DND-41 (cell line): ENCODE data around the gene RBBP7.

Source experiments
- ATAC-seq: fragments of 200-7000 bp; cut with Tn5 transposase; 3 replicates; pipeline ENCODE4 v1.9.1; 2021; ENCODE audit warnings: low read depth; ENCODE audit not compliant: insufficient read depth
- DNase-seq: peaks from one replicate; pipeline ENCODE4 v3.0.0-alpha.2; 2020
- H2AFZ ChIP-seq: 2 replicates; pipeline ENCODE4 v1.6.0; 2012; ENCODE audit warnings: low read depth, low read length
- H3K27ac ChIP-seq: 2 replicates; pipeline ENCODE4 v1.5.1; 2012; ENCODE audit warnings: low read length, inconsistent platforms
- H3K27me3 ChIP-seq: fragments of 200-600 bp; sonication (generic); 2 replicates; pipeline ENCODE4 v1.6.0; 2012; ENCODE audit warnings: low read length, mild to moderate bottlenecking, inconsistent platforms; ENCODE audit not compliant: insufficient read depth, poor library complexity
- H3K36me3 ChIP-seq: 2 replicates; pipeline ENCODE4 v1.5.1; 2012; ENCODE audit warnings: low read length, inconsistent platforms; ENCODE audit not compliant: insufficient read depth
- H3K4me1 ChIP-seq: 2 replicates; pipeline ENCODE4 v1.5.1; 2012; ENCODE audit warnings: mild to moderate bottlenecking, low read length; ENCODE audit not compliant: insufficient read depth
- H3K4me2 ChIP-seq: 2 replicates; pipeline ENCODE4 v1.6.0; 2012; ENCODE audit warnings: mild to moderate bottlenecking, moderate library complexity, low read length, inconsistent platforms; ENCODE audit not compliant: insufficient read depth
- H3K4me3 ChIP-seq, 2 experiments: fragments of 200-600 bp in 1 of 2; shearing (Covaris generic) in 1 of 2; 2 replicates each; pipeline ENCODE4 v1.5.1; 2012 to 2016; ENCODE audit warnings: inconsistent platforms in 2 of 2, low read length in 2 of 2, mild to moderate bottlenecking in 2 of 2, low read depth in 1 of 2, moderate library complexity in 1 of 2
- H3K79me2 ChIP-seq: 2 replicates; pipeline ENCODE4 v1.6.0; 2012; ENCODE audit warnings: low read length, inconsistent platforms; ENCODE audit not compliant: insufficient read depth
- H3K9ac ChIP-seq: 2 replicates; pipeline ENCODE4 v1.6.0; 2012; ENCODE audit warnings: low read depth, mild to moderate bottlenecking, inconsistent platforms, low read length, moderate library complexity
- H3K9me3 ChIP-seq: 2 replicates; pipeline ENCODE4 v1.5.1; 2012; ENCODE audit warnings: low read length, moderate library complexity, mild to moderate bottlenecking, inconsistent platforms; ENCODE audit not compliant: insufficient read depth, severe bottlenecking
- H4K20me1 ChIP-seq: 2 replicates; pipeline ENCODE4 v1.6.0; 2012; ENCODE audit warnings: low read length; ENCODE audit not compliant: insufficient read depth
- CTCF ChIP-seq: IDR thresholded peaks from 2 replicates; pipeline ENCODE4 v1.5.1; 2012; ENCODE audit warnings: borderline replicate concordance, low read length, moderate library complexity, mild to moderate bottlenecking; ENCODE audit not compliant: poor library complexity, severe bottlenecking; ENCODE audit errors: extremely low read depth
- EZH2 ChIP-seq: IDR thresholded peaks from 3 replicates; pipeline ENCODE4 v1.6.1; 2012; ENCODE audit warnings: borderline replicate concordance, low read depth, mild to moderate bottlenecking, moderate library complexity, low read length, inconsistent platforms; ENCODE audit not compliant: severe bottlenecking

RBBP7 gene

GRCh38 chrX:16832301-16832700 is 37.9 kb downstream of the RBBP7 start:
- peaks cover 75% of the 10 kb centered on the region for H3K36me3 ChIP-seq
- no peak for TF ChIP-seq CTCF
- TF ChIP-seq EZH2 = no peak
- ATAC-seq = no peak

GRCh38 chrX:16828124-16828908 is 41.8 kb downstream of the RBBP7 start:
- Histone ChIP-seq H3K9ac (no peak overlapping the region), H3K4me3 (no peak overlapping the region), H3K79me2 (no peaks in the 10 kb centered on the region), H3K27ac (no peak overlapping the region), H3K9me3 (no peaks in the 10 kb centered on the region), H4K20me1 (no peaks in the 10 kb centered on the region), H3K4me2 (no peak overlapping the region), H2AFZ (no peak overlapping the region), H3K27me3 (no peaks in the 10 kb centered on the region), H3K4me1 (no peaks in the 10 kb centered on the region), H3K36me3 (peaks cover 55% of the 10 kb centered on the region)
- TF ChIP-seq CTCF = no peak
- TF ChIP-seq EZH2 = no peak
- ATAC-seq (no peak), DNase-seq (no peak)

More at GRCh38 chrX:16832301-16832700, 37.9 kb downstream of the RBBP7 start:
- H3K9ac ChIP-seq = no peak overlapping the region
- H3K4me3 ChIP-seq = no peak overlapping the region
- no peaks in the 10 kb centered on the region for H3K79me2 ChIP-seq
- DNase-seq = no peak
- no peaks in the 10 kb centered on the region for H3K27me3 ChIP-seq
- no peak overlapping the region for H2AFZ ChIP-seq
- no peak overlapping the region for H3K27ac ChIP-seq
- no peaks in the 10 kb centered on the region for H3K9me3 ChIP-seq
- H4K20me1 ChIP-seq = no peaks in the 10 kb centered on the region
- H3K4me2 ChIP-seq = no peak overlapping the region
- H3K4me1 ChIP-seq = no peaks in the 10 kb centered on the region

GRCh38 chrX:16827225-16827624 is 42.9 kb downstream of the RBBP7 start:
- no peaks in the 10 kb centered on the region for H3K9me3 ChIP-seq
- no peaks in the 10 kb centered on the region for H3K4me1 ChIP-seq
- H3K4me2 ChIP-seq = no peak overlapping the region
- H2AFZ ChIP-seq = no peak overlapping the region
- no peak overlapping the region for H3K9ac ChIP-seq
- TF ChIP-seq EZH2 (no peak), CTCF (no peak)
- H4K20me1 ChIP-seq = no peaks in the 10 kb centered on the region
- ATAC-seq (no peak), DNase-seq (no peak)
- H3K36me3 ChIP-seq = peaks cover 53% of the 10 kb centered on the region
- H3K4me3 ChIP-seq = no peak overlapping the region
- H3K79me2 ChIP-seq = no peaks in the 10 kb centered on the region
- H3K27me3 ChIP-seq = no peaks in the 10 kb centered on the region
- no peak overlapping the region for H3K27ac ChIP-seq
